ENCODE results near the gene MAP1S.

- TF ChIP-seq RFX5 (IDR thresholded peaks at IDR 0.05; ENCODE audit: low read depth, low read length): no peak
- TF ChIP-seq CHD1 (IDR thresholded peaks at IDR 0.05; ENCODE audit: low read depth, low read length): no peak
- TF ChIP-seq, protein P1, sequence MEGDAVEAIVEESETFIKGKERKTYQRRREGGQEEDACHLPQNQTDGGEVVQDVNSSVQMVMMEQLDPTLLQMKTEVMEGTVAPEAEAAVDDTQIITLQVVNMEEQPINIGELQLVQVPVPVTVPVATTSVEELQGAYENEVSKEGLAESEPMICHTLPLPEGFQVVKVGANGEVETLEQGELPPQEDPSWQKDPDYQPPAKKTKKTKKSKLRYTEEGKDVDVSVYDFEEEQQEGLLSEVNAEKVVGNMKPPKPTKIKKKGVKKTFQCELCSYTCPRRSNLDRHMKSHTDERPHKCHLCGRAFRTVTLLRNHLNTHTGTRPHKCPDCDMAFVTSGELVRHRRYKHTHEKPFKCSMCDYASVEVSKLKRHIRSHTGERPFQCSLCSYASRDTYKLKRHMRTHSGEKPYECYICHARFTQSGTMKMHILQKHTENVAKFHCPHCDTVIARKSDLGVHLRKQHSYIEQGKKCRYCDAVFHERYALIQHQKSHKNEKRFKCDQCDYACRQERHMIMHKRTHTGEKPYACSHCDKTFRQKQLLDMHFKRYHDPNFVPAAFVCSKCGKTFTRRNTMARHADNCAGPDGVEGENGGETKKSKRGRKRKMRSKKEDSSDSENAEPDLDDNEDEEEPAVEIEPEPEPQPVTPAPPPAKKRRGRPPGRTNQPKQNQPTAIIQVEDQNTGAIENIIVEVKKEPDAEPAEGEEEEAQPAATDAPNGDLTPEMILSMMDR (conservative IDR thresholded peaks at IDR 0.05; ENCODE audit: low read depth, low read length): no peak
- TF ChIP-seq POLR2A (IDR thresholded peaks at IDR 0.05; ENCODE audit: low read depth, low read length): no peak
- TF ChIP-seq SMC3 (IDR thresholded peaks at IDR 0.05; ENCODE audit: low read depth, low read length): no peak
- no peak for TF ChIP-seq RAD21 (IDR thresholded peaks at IDR 0.05; ENCODE audit: low read length)
- no peak for TF ChIP-seq FOS (IDR thresholded peaks at IDR 0.05; ENCODE audit: low read depth, low read length)
- TF ChIP-seq MXI1 (IDR thresholded peaks at IDR 0.05; ENCODE audit: borderline replicate concordance, low read depth, low read length): no peak
- no peak for TF ChIP-seq MAFK (IDR thresholded peaks at IDR 0.05; ENCODE audit: low read depth, low read length)
- TF ChIP-seq CEBPB (IDR thresholded peaks at IDR 0.05; ENCODE audit: low read depth, low read length): no peak
- TF ChIP-seq RCOR1 (IDR thresholded peaks at IDR 0.05; ENCODE audit: insufficient replicate concordance, low read length): no peak
Measured at GRCh38 chr19:17682273-17682672, 37.0 kb upstream of the MAP1S start.
